Esophagus muscularis mucosa (tissue), 4 donors: ENCODE measurements around the gene NSDHL. TPM values are rescaled to one million over a fixed set of nuclear protein-coding genes. Genes with fewer than 3 reads are reported as not detected.

Source experiments
- DNase-seq: peaks from one replicate; pipeline ENCODE4 v3.0.0-alpha.2; 2017; ENCODE audit errors: extremely low spot score
- H3K27ac ChIP-seq, 4 donors: fragments of 200-600 bp; sonication (generic); replicated peaks in 1 of 4; 1 replicate in 3 of 4; 2 replicates in 1 of 4; pipeline ENCODE4 v1.5.1; 2016 to 2019; ENCODE audit warnings: mild to moderate bottlenecking in 1 of 4
- H3K27me3 ChIP-seq, 4 donors: fragments of 200-600 bp; sonication (generic); one replicate each; pipeline versions ENCODE4 v1.5.1 to v1.6.0; 2016 to 2019
- H3K36me3 ChIP-seq, 4 donors: fragments of 200-600 bp; sonication (generic); one replicate each; pipeline ENCODE4 v1.5.1; 2016 to 2019
- H3K4me1 ChIP-seq, 4 donors: fragments of 200-600 bp; sonication (generic); one replicate each; pipeline ENCODE4 v1.5.1; 2016 to 2019
- H3K4me3 ChIP-seq, 4 donors: fragments of 200-600 bp; sonication (generic); 1 replicate in 2 of 4; 2 replicates in 2 of 4; pipeline ENCODE4 v1.5.1; 2016 to 2019; ENCODE audit warnings: mild to moderate bottlenecking in 4 of 4, moderate library complexity in 1 of 4
- H3K9me3 ChIP-seq, 4 donors: fragments of 200-600 bp; sonication (generic); 1 replicate in 3 of 4; 2 replicates in 1 of 4; pipeline ENCODE4 v1.5.1; 2016 to 2019
- EP300 ChIP-seq: sonication (generic); formaldehyde crosslinking; IDR thresholded peaks from one replicate; pipeline ENCODE4 v1.6.1; 2017; ENCODE audit warnings: antibody characterized with exemption
- POLR2A ChIP-seq: fragments of 450-650 bp; IDR thresholded peaks from one replicate; pipeline ENCODE4 v1.6.1; 2017; ENCODE audit warnings: antibody characterized with exemption, moderate library complexity, mild to moderate bottlenecking, low read depth
- POLR2AphosphoS5 ChIP-seq, 2 donors: sonication (generic); formaldehyde crosslinking; IDR thresholded peaks; one replicate each; pipeline ENCODE4 v1.6.1; 2017; ENCODE audit warnings: antibody characterized with exemption in 2 of 2
- whole genome bisulfite sequencing: methylation state at CpG from one replicate; pipeline ENCODE4 v1.1.5; 2018; 5-methylcytosine and 5-hydroxymethylcytosine counted together
- intact Hi-C: fragments of 100-400 bp; cut with DNase I; formaldehyde crosslinking; loops from one replicate; pipeline ENCODE4 v1.15.1; 2023
- total RNA-seq, 4 donors: library from RNA; depleted of rRNA; stranded (reverse); fragments of >200 nt; gene quantifications; one replicate each; pipeline versions ENCODE4 v1.1.0 to v1.2.1, GENCODE V29; 2016
- TF ChIP-seq, protein P1 (sequence below), 3 experiments: fragments of 200-600 bp in 2 of 3; fragments of 450-650 bp in 1 of 3; sonication (generic) in 2 of 3; IDR thresholded peaks; one replicate each; pipeline ENCODE4 v1.5.1; 2017 to 2019; ENCODE audit warnings: antibody characterized with exemption in 3 of 3, mild to moderate bottlenecking in 2 of 3, moderate library complexity in 1 of 3

Gene NSDHL
- total RNA-seq, 4 donors from 2014 or later, result 5.8 to 10.1 (median 8.7) TPM

DNA sequence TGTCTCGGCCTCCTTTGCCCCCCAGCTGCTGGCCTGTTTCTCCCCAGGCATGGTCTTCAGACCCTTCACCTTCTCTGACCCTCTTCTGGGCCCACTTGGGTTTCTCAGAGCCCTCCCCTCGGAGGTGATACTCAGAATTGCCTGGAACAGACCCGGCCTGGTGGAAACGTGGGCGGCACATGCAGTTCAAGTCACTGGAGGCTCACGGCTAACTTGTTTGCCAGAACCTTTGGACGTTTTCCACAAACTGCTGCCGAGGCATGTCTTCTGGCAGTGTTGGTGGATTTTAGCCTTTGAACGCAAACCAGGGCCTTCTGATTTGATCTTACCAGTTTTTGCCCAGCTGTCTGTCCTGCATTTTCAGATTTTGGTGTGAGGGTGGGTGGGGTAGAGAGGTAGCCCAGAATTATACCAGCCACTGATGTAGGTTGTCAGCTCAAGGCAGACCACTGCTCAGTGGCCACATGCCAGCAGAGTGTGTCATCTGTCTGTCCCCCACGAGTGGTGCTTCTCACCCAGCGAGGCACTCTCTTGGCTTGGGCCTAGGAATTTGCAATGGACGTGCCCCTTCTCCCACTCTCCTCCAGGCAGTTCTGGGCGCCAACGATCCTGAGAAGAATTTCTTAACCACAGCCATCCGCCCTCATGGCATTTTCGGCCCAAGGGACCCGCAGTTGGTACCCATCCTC lies 34.5 kb downstream of the NSDHL start:
- H3K27me3 ChIP-seq, result no peaks in the 10 kb centered on the region
- 87% methylated on average over 12 of the region's 17 CpGs for WGBS
- no peak for DNase-seq
- TF ChIP-seq EP300 (no peak), POLR2AphosphoS5 (IDR thresholded peaks at IDR 0.05) (no peak), POLR2A (no peak)
- TF ChIP-seq, protein P1, sequence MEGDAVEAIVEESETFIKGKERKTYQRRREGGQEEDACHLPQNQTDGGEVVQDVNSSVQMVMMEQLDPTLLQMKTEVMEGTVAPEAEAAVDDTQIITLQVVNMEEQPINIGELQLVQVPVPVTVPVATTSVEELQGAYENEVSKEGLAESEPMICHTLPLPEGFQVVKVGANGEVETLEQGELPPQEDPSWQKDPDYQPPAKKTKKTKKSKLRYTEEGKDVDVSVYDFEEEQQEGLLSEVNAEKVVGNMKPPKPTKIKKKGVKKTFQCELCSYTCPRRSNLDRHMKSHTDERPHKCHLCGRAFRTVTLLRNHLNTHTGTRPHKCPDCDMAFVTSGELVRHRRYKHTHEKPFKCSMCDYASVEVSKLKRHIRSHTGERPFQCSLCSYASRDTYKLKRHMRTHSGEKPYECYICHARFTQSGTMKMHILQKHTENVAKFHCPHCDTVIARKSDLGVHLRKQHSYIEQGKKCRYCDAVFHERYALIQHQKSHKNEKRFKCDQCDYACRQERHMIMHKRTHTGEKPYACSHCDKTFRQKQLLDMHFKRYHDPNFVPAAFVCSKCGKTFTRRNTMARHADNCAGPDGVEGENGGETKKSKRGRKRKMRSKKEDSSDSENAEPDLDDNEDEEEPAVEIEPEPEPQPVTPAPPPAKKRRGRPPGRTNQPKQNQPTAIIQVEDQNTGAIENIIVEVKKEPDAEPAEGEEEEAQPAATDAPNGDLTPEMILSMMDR (IDR thresholded peaks at IDR 0.05), result no peak
- H3K27ac ChIP-seq, result no peak overlapping the region
- no peaks in the 10 kb centered on the region for H3K4me1 ChIP-seq
- H3K9me3 ChIP-seq, result no peaks in the 10 kb centered on the region
- H3K36me3 ChIP-seq, result peaks cover 0 to 76% (median 44%) of the 10 kb centered on the region in 4 donors
- intact Hi-C loops, result no loop called here
- H3K4me3 ChIP-seq, result no peak overlapping the region

DNA sequence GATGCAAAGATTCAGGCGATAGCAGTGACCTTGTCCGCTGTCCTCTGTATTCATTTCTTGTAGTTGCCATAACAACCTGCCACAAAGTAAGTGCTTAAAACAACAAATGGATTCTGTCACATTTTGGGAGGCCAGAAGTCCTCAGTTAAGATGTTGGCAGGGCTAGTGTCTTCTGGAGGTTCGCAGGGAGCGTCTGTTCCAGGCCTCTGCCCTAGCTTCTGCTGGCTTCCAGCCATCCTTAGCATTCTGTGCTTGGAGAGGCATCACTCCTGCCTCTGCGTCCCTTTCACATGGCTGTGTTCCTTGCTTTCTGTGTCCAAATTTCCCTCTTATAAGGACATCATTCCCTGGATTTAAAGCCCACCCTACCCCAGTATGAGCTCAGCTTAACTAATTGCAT lies 35.5 kb downstream of the NSDHL start:
- intact Hi-C loops, result no loop called here

DNA sequence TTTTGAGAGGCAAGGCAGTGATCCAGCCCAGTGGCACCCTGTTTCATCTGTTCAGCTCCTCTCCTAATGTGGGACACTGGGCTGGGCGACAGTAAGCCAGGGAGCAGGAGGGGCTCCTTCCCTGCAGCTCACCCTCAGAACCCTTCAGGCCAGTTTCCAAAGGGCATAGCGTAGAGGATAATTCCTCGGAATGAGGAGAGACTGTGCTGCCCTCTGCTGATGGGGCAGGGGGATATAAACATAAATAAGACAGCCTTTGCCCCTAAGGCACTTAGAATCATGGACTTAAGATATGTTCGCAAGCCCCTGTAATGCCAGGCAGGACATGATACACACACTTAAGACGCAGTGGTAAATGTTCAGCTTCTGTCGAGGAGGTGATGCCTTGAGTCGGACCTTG lies 39.1 kb downstream of the NSDHL start:
- DNase-seq, result no peak
- Histone ChIP-seq H3K9me3 (no peaks in the 10 kb centered on the region), H3K27me3 (no peaks in the 10 kb centered on the region), H3K27ac (no peak overlapping the region), H3K36me3 (peaks cover 0 to 52% (median 39%) of the 10 kb centered on the region in 4 donors), H3K4me1 (no peaks in the 10 kb centered on the region), H3K4me3 (no peak overlapping the region)
- intact Hi-C loops, result no loop called here
- 82% methylated on average over 7 of the region's 7 CpGs for WGBS
- no peak for TF ChIP-seq POLR2A
- TF ChIP-seq, protein P1 (IDR thresholded peaks at IDR 0.05), result no peak
- no peak for TF ChIP-seq POLR2AphosphoS5 (IDR thresholded peaks at IDR 0.05)
- TF ChIP-seq EP300, result no peak

More for the DNA sequence above, 35.5 kb downstream of the NSDHL start:
- no peak for DNase-seq
- 80% methylated on average over 5 of the region's 5 CpGs for WGBS
- Histone ChIP-seq H3K27me3 (no peaks in the 10 kb centered on the region), H3K4me3 (no peak overlapping the region), H3K4me1 (no peaks in the 10 kb centered on the region), H3K9me3 (no peaks in the 10 kb centered on the region), H3K27ac (no peak overlapping the region), H3K36me3 (peaks cover 0 to 72% (median 44%) of the 10 kb centered on the region in 4 donors)
- TF ChIP-seq POLR2AphosphoS5 (IDR thresholded peaks at IDR 0.05) (no peak), POLR2A (no peak), EP300 (no peak)
- TF ChIP-seq, protein P1 (IDR thresholded peaks at IDR 0.05), result no peak

DNA sequence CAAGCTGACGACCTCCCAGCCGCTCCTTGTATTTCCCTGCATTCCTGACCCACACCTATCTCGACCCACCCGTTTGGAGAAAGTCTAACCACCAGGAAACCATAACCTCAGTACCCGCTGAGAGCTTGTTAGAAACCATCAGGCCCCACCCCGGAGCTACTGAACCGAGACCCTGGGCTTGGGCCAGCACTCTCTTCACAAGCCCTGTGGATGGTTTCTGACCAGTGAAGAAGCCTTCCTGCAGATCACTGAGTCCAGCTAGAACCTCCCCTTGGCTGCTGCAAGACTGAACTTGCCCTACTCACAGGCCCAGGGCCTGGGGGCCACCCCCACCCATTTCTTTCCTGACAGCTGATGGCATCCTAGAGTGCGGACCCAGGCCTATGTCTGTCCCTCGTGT lies 40.4 kb downstream of the NSDHL start:
- 89% methylated on average over 8 of the region's 9 CpGs for WGBS
- H3K4me3 ChIP-seq, result no peak overlapping the region
- H3K27ac ChIP-seq, result no peak overlapping the region
- H3K27me3 ChIP-seq, result no peaks in the 10 kb centered on the region
- H3K4me1 ChIP-seq, result no peaks in the 10 kb centered on the region
- H3K36me3 ChIP-seq, result peaks cover 0 to 39% (median 30%) of the 10 kb centered on the region in 4 donors
- DNase-seq, result no peak
- intact Hi-C loops, result no loop called here
- H3K9me3 ChIP-seq, result no peaks in the 10 kb centered on the region
- no peak for TF ChIP-seq EP300
- no peak for TF ChIP-seq POLR2AphosphoS5 (IDR thresholded peaks at IDR 0.05)
- no peak for TF ChIP-seq POLR2A
- TF ChIP-seq, protein P1 (IDR thresholded peaks at IDR 0.05), result no peak

DNA sequence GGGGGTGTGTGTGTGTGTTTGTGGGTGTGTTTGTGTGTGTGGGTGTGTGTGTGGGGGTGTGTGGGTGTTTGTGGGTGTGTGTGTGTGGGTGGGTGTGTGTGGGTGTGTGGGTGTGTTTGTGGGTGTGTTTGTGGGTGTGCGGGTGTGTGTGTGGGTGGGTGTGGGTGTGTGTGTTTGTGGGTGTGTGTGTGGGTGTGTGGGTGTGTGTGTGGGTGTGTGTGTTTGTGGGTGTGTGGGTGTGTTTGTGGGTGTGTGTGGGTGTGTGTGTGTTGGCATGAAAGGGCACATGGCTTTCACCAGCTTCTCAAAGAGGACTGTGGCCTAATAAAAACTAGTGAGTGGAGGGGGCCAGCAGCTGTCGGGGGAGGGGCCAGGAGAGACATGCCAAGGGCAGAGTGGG lies 41.7 kb downstream of the NSDHL start:
- H3K4me3 ChIP-seq, result no peak overlapping the region
- peaks cover 0 to 26% (median 18%) of the 10 kb centered on the region in 4 donors for H3K36me3 ChIP-seq
- TF ChIP-seq EP300 (no peak), POLR2AphosphoS5 (IDR thresholded peaks at IDR 0.05) (no peak), POLR2A (no peak)
- TF ChIP-seq, protein P1 (IDR thresholded peaks at IDR 0.05), result no peak
- H3K27ac ChIP-seq, result no peak overlapping the region
- H3K9me3 ChIP-seq, result no peaks in the 10 kb centered on the region
- WGBS, result 30% methylated on average over 2 of the region's 2 CpGs
- DNase-seq, result no peak
- no peaks in the 10 kb centered on the region for H3K4me1 ChIP-seq
- H3K27me3 ChIP-seq, result no peaks in the 10 kb centered on the region
- intact Hi-C loops, result no loop called here
